Endothelial cell of umbilical vein (primary cell): ENCODE measurements around the gene UNC5B. TPM values are rescaled to one million over a fixed set of nuclear protein-coding genes. Genes with fewer than 3 reads are reported as not detected.

Experiments used
- BruUV-seq: library from RNA; stranded (reverse); fragments of 400-500 nt; replicated peaks from 2 replicates; lab custom pipeline; 2021; lab: Mats Ljungman, UMichigan
- CTCF ChIA-PET: fragments of 300-600, 350-600 bp; sonication (Branson Sonifier 250); formaldehyde crosslinking; loops from one replicate; lab custom pipeline; 2021; ENCODE audit warnings: antibody characterized with exemption, inconsistent platforms; lab: Charles Lee
- POLR2A ChIA-PET: fragments of 300-600, 350-600 bp; sonication (Branson Sonifier 250); formaldehyde crosslinking; loops from one replicate; lab custom pipeline; 2021; ENCODE audit warnings: antibody characterized with exemption, inconsistent platforms; lab: Charles Lee
- DNase-seq: peaks from one replicate; pipeline ENCODE4 v3.0.0-alpha.2; 2011; ENCODE audit warnings: low read depth, low spot score
- FAIRE-seq: peaks from 2 replicates; lab custom pipeline; 2011; peaks lifted over from hg19 to GRCh38; lab: Jason Lieb, UNC
- H2AFZ ChIP-seq: 2 replicates; pipeline ENCODE4 v1.6.0; 2012; ENCODE audit warnings: low read depth, low read length, control low read depth, inconsistent platforms
- H3K27ac ChIP-seq: 2 replicates; pipeline ENCODE4 v1.5.1; 2011; ENCODE audit warnings: low read depth, mild to moderate bottlenecking, control low read depth, low read length, moderate library complexity; ENCODE audit not compliant: insufficient read depth
- H3K27me3 ChIP-seq, 2 experiments: 2 replicates each; pipeline versions ENCODE4 v1.6.0 to v1.6.1; 2011; ENCODE audit warnings: low read length in 2 of 2, mixed read lengths in 1 of 2; ENCODE audit not compliant: control insufficient read depth in 2 of 2, insufficient read depth in 2 of 2
- H3K36me3 ChIP-seq, 2 experiments: 2 replicates in 1 of 2; 3 replicates in 1 of 2; pipeline ENCODE4 v1.5.1; 2011; ENCODE audit warnings: low read length in 2 of 2, mild to moderate bottlenecking in 1 of 2, moderate library complexity in 1 of 2; ENCODE audit not compliant: control insufficient read depth in 2 of 2, insufficient read depth in 2 of 2; ENCODE audit errors: extremely low read depth in 1 of 2
- H3K4me1 ChIP-seq: 3 replicates; pipeline ENCODE4 v1.5.1; 2011; ENCODE audit warnings: mild to moderate bottlenecking, low read length; ENCODE audit not compliant: control insufficient read depth, insufficient read depth; ENCODE audit errors: extremely low read depth
- H3K4me2 ChIP-seq: 2 replicates; pipeline ENCODE4 v1.6.1; 2011; ENCODE audit warnings: low read length, control low read depth, mixed read lengths; ENCODE audit not compliant: insufficient read depth
- H3K4me3 ChIP-seq, 3 experiments: fragments of 200-600 bp in 1 of 3; sonication (generic), shearing (Covaris generic) in 1 of 3; replicated peaks in 1 of 3; 2 replicates each; pipeline ENCODE4 v1.5.1; 2011 to 2016; ENCODE audit warnings: control low read depth in 3 of 3, low read length in 3 of 3, mild to moderate bottlenecking in 2 of 3, inconsistent platforms in 1 of 3, low read depth in 1 of 3, moderate library complexity in 1 of 3; ENCODE audit not compliant: insufficient read depth in 1 of 3
- H3K79me2 ChIP-seq: 2 replicates; pipeline ENCODE4 v1.6.0; 2012; ENCODE audit warnings: low read length, inconsistent platforms; ENCODE audit not compliant: control insufficient read depth, insufficient read depth
- H3K9ac ChIP-seq: replicated peaks from 2 replicates; pipeline ENCODE3; 2011; ENCODE audit warnings: low read length, control low read depth; ENCODE audit not compliant: insufficient read depth; ENCODE audit errors: extremely low read depth
- H3K9me1 ChIP-seq: replicated peaks from 3 replicates; pipeline ENCODE4 v1.6.0; 2011; ENCODE audit warnings: mild to moderate bottlenecking, low read length; ENCODE audit not compliant: control insufficient read depth, insufficient read depth; ENCODE audit errors: extremely low read depth
- H3K9me3 ChIP-seq: replicated peaks from 2 replicates; pipeline ENCODE4 v1.5.1; 2012; ENCODE audit warnings: low read length, inconsistent platforms; ENCODE audit not compliant: control insufficient read depth, insufficient read depth
- H4K20me1 ChIP-seq: replicated peaks from 2 replicates; pipeline ENCODE3; 2011; ENCODE audit warnings: mild to moderate bottlenecking, low read length; ENCODE audit not compliant: control insufficient read depth, insufficient read depth; ENCODE audit errors: extremely low read depth
- JUN ChIP-seq: IDR thresholded peaks from 2 replicates; pipeline ENCODE4 v1.6.1; 2011; ENCODE audit warnings: borderline replicate concordance, low read depth; ENCODE audit not compliant: insufficient read length, insufficient read depth
- MYC ChIP-seq: IDR thresholded peaks from one replicate; pipeline ENCODE4 v1.6.1; 2011; ENCODE audit warnings: mild to moderate bottlenecking, low read depth, low read length
- POLR2A ChIP-seq: IDR thresholded peaks from 2 replicates; pipeline ENCODE4 v1.6.1; 2012; ENCODE audit warnings: low read depth, mild to moderate bottlenecking, control low read depth, low read length
- POLR2AphosphoS5 ChIP-seq: IDR thresholded peaks from 2 replicates; pipeline ENCODE4 v1.6.1; 2012; ENCODE audit warnings: low read depth, mild to moderate bottlenecking, control low read depth, low read length, moderate library complexity; ENCODE audit not compliant: insufficient read depth
- dilution Hi-C: fragments of 300-500 bp; cut with MboI; formaldehyde crosslinking; loops from one replicate; pipeline ENCODE4 v1.15.0; 2019; ENCODE audit warnings: low sequenced_read_pairs; ENCODE audit not compliant: extremely low pct_ligation_motif_present
- intact Hi-C: fragments of 100-400 bp; cut with micrococcal nuclease; formaldehyde crosslinking; loops from one replicate; pipeline ENCODE4 v1.10.0; 2022
- polyA plus RNA-seq, 4 experiments: library from polyadenylated mRNA; depleted of rRNA in 3 of 4; stranded (reverse) in 3 of 4; unstranded in 1 of 4; fragments of >200 nt; gene quantifications; 2 replicates each; pipeline versions ENCODE4 v1.2.1 to v1.2.3, GENCODE V29; 2011 to 2012; ENCODE audit warnings: missing spikeins in 1 of 4
- total RNA-seq: library from RNA; stranded (reverse); gene quantifications from 2 replicates; pipeline ENCODE4 v1.2.3, GENCODE V29; 2021
- TF ChIP-seq, protein P1 (sequence below): IDR thresholded peaks from 2 replicates; pipeline ENCODE4 v1.6.1; 2011; ENCODE audit not compliant: insufficient read depth, insufficient read length

UNC5B gene
- total and polyA plus RNA-seq, 2 donors (not counting 3 experiments of a cell fraction or from before 2014, with no cell fraction given), result 0.39 to 2.5 TPM

- POLR2A ChIA-PET, result no interaction called here
- H3K27ac ChIP-seq, result no peak overlapping the region
Measured at GRCh38 chr10:71248210-71248609, 35.8 kb downstream of the UNC5B start.

GRCh38 chr10:71249996-71250395, 37.6 kb downstream of the UNC5B start:
- dilution Hi-C loops (no loop called here), intact Hi-C loops (no loop called here)
- no peaks in the 10 kb centered on the region for H3K79me2 ChIP-seq
- H3K4me2 ChIP-seq, result no peak overlapping the region
- BruUV-seq, result no TSS peak
- no peaks in the 10 kb centered on the region for H3K9me3 ChIP-seq
- FAIRE-seq (no peak), DNase-seq (no peak)
- H3K9me1 ChIP-seq, result no peaks in the 10 kb centered on the region
- H4K20me1 ChIP-seq, result no peaks in the 10 kb centered on the region
- H3K9ac ChIP-seq, result no peak overlapping the region
- H3K36me3 ChIP-seq, result no peaks in the 10 kb centered on the region
- POLR2A ChIA-PET, result no interaction called here
- H3K27ac ChIP-seq, result no peak overlapping the region
- TF ChIP-seq JUN (no peak), POLR2AphosphoS5 (no peak), POLR2A (no peak)
- TF ChIP-seq, protein P1, sequence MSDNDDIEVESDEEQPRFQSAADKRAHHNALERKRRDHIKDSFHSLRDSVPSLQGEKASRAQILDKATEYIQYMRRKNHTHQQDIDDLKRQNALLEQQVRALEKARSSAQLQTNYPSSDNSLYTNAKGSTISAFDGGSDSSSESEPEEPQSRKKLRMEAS, result no peak
- no peak overlapping the region for H2AFZ ChIP-seq
- peaks cover 13% of the 10 kb centered on the region for H3K4me1 ChIP-seq
- H3K27me3 ChIP-seq, result peaks cover 0 to 11% of the 10 kb centered on the region in 2 experiments
- H3K4me3 ChIP-seq, result no peak overlapping the region
- CTCF ChIA-PET, result interaction anchor here (1.4 to 2.0 kb wide), 2 partner anchors 18 to 20 kb away, joined by 5 read pairs; no protein-coding TSS in a partner anchor

More at GRCh38 chr10:71248210-71248609, 35.8 kb downstream of the UNC5B start:
- H4K20me1 ChIP-seq, result no peaks in the 10 kb centered on the region
- intact Hi-C loops (no loop called here), dilution Hi-C loops (no loop called here)
- no peaks in the 10 kb centered on the region for H3K9me3 ChIP-seq
- no TSS peak for BruUV-seq
- DNase-seq (no peak), FAIRE-seq (no peak)
- H3K36me3 ChIP-seq, result no peaks in the 10 kb centered on the region
- H3K4me3 ChIP-seq, result no peak overlapping the region
- H3K27me3 ChIP-seq, result peaks cover 0 to 11% of the 10 kb centered on the region in 2 experiments
- H3K4me1 ChIP-seq, result peaks cover 14% of the 10 kb centered on the region
- H3K4me2 ChIP-seq, result no peak overlapping the region
- H3K9me1 ChIP-seq, result no peaks in the 10 kb centered on the region
- CTCF ChIA-PET, result interaction anchor here (2.0 to 2.5 kb wide), 2 partner anchors 20 to 22 kb away, joined by 5 to 13 read pairs; no protein-coding TSS in a partner anchor
- no peak overlapping the region for H3K9ac ChIP-seq
- no peaks in the 10 kb centered on the region for H3K79me2 ChIP-seq
- H2AFZ ChIP-seq, result no peak overlapping the region
- no peak for TF ChIP-seq MYC
- TF ChIP-seq POLR2A, result no peak
